VCaP (cell line): Measurements from ENCODE around the gene DIO1.

Experiments
- H3K27ac ChIP-seq: fragments of 450-650 bp; 2 replicates; pipeline ENCODE4 v1.5.1; 2017
- CTCF ChIP-seq: fragments of 450-650 bp; conservative IDR thresholded peaks from 2 replicates; pipeline ENCODE4 v1.5.1; 2017; ENCODE audit warnings: mild to moderate bottlenecking, moderate library complexity

The DIO1 gene

GRCh38 chr1:53889304-53890298 lies 4.4 kb upstream of the DIO1 start, which contains the start of gene YIPF1:
YIPF1 (minus strand) TSS chr1:53889797; CDS start chr1:53888937, 860 bp downstream.
- TF ChIP-seq CTCF, result no peak
- peak within 1 kb of the TSS; percentile 70 for H3K27ac ChIP-seq

- no peak for TF ChIP-seq CTCF
- H3K27ac ChIP-seq, result peak overlapping the region; percentile 70; the same call in 1 of the 2 replicates
Observed at GRCh38 chr1:53890522-53890941, 3.5 kb upstream of the DIO1 start.

- no peak for TF ChIP-seq CTCF
- H3K27ac ChIP-seq, result no peak overlapping the region
Observed at GRCh38 chr1:53891018-53891417, 3.0 kb upstream of the DIO1 start.

GRCh38 chr1:53891678-53892077 lies 2.3 kb upstream of the DIO1 start:
- no peak overlapping the region for H3K27ac ChIP-seq
- TF ChIP-seq CTCF, result no peak

- TF ChIP-seq CTCF, result no peak
- no peak overlapping the region for H3K27ac ChIP-seq
Observed at GRCh38 chr1:53892911-53893310, 1.1 kb upstream of the DIO1 start.

- no peak overlapping the region for H3K27ac ChIP-seq
Observed at GRCh38 chr1:53894644-53895043, 657 bp downstream of the DIO1 start.

More at GRCh38 chr1:53894644-53895043, 657 bp downstream of the DIO1 start:
- TF ChIP-seq CTCF, result no peak
